Sigmoid colon (tissue), 4 donors: ENCODE measurements around the gene MAP3K15.

ENCODE experiments used
- CTCF ChIP-seq, 4 experiments: fragments of 450-650 bp in 3 of 4; fragments of 200-600 bp in 1 of 4; IDR thresholded peaks; one replicate each; pipeline ENCODE4 v1.5.1; 2016 to 2019; ENCODE audit warnings: antibody characterized with exemption in 4 of 4, mild to moderate bottlenecking in 3 of 4, moderate library complexity in 2 of 4
- EP300 ChIP-seq, 4 donors: sonication (generic); formaldehyde crosslinking; IDR thresholded peaks; one replicate each; pipeline ENCODE4 v1.6.1; 2017; ENCODE audit warnings: antibody characterized with exemption in 4 of 4
- POLR2A ChIP-seq, 2 donors: fragments of 450-650 bp; IDR thresholded peaks; one replicate each; pipeline ENCODE4 v1.6.1; 2016; ENCODE audit warnings: antibody characterized with exemption in 2 of 2, mild to moderate bottlenecking in 2 of 2, moderate library complexity in 2 of 2

GRCh38 chrX:19354625-19355024, 160.7 kb downstream of the MAP3K15 start:
- TF ChIP-seq POLR2A (IDR thresholded peaks at IDR 0.05) (no peak), EP300 (IDR thresholded peaks at IDR 0.05) (no peak), CTCF (IDR thresholded peaks at IDR 0.05) (no peak)
